Measurements from ENCODE around the gene ZNF92.

DNA sequence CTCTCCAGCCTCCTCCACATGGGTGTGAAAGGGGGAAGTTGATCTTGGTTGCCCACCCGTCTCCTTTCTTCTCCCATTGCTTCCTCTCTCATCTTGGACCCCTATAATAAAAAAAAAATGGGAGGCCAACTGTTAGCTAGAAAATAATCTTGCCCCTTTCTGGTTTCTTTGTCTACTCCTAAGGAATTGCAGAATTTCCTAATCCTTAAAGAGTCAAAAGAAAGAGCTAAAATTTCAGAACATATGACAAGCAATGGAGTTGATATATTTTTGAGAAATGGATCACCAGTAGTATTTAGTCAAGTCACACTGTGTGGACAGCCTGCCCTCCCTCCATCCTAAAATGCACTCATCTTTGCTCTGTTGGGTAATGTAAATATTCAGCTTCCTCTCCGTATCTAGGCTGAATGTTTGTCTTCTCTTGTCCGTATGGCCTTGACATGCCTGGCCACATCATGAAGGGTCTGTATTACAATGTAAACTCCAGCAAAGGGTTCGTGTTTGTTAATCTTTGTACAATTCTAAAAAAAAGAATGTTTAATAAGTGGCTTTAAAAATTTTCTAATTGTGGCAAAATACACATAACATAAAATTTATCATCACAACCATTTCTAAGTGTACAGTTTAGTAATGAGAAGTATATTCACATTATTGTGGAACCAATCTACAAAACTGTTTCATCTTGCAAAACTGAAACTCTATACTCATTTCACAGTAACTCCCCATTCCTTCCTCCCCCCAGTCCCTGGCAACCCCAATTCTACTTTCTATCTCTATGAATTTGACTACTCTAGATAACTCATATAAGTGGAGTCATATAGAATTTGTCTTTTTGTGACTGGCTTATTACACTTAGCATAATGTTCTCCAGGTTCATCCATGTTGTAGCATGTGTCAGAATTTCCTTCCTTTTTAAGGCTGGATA lies 71.5 kb downstream of the ZNF92 start:
- TF ChIP-seq, protein P1, sequence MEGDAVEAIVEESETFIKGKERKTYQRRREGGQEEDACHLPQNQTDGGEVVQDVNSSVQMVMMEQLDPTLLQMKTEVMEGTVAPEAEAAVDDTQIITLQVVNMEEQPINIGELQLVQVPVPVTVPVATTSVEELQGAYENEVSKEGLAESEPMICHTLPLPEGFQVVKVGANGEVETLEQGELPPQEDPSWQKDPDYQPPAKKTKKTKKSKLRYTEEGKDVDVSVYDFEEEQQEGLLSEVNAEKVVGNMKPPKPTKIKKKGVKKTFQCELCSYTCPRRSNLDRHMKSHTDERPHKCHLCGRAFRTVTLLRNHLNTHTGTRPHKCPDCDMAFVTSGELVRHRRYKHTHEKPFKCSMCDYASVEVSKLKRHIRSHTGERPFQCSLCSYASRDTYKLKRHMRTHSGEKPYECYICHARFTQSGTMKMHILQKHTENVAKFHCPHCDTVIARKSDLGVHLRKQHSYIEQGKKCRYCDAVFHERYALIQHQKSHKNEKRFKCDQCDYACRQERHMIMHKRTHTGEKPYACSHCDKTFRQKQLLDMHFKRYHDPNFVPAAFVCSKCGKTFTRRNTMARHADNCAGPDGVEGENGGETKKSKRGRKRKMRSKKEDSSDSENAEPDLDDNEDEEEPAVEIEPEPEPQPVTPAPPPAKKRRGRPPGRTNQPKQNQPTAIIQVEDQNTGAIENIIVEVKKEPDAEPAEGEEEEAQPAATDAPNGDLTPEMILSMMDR (IDR thresholded peaks at IDR 0.05): no peak
- no peak for TF ChIP-seq POLR2A (IDR thresholded peaks at IDR 0.05)
